Astrocyte (in vitro differentiated cells and primary cell): ENCODE results near the gene GPI. TPM values are rescaled to one million over a fixed set of nuclear protein-coding genes. Genes with fewer than 3 reads are reported as not detected.

ENCODE experiments used
- DNase-seq: peaks from one replicate; pipeline ENCODE4 v3.0.0-alpha.2; 2010; ENCODE audit warnings: low read depth
- FAIRE-seq: peaks from 2 replicates; lab custom pipeline; 2011; peaks lifted over from hg19 to GRCh38; lab: Jason Lieb, UNC
- H2AFZ ChIP-seq: 2 replicates; pipeline ENCODE4 v1.6.0; 2012; ENCODE audit warnings: low read depth, low read length, inconsistent platforms
- H3K27ac ChIP-seq: 2 replicates; pipeline ENCODE4 v1.5.1; 2011; ENCODE audit warnings: low read depth, low read length, inconsistent platforms
- H3K27me3 ChIP-seq: 2 replicates; pipeline ENCODE4 v1.6.0; 2011; ENCODE audit warnings: low read length, inconsistent platforms; ENCODE audit not compliant: insufficient read depth
- H3K36me3 ChIP-seq: 2 replicates; pipeline ENCODE4 v1.5.1; 2011; ENCODE audit warnings: low read length, inconsistent platforms; ENCODE audit not compliant: insufficient read depth
- H3K4me1 ChIP-seq: 2 replicates; pipeline ENCODE4 v1.5.1; 2011; ENCODE audit warnings: low read length, inconsistent platforms; ENCODE audit not compliant: insufficient read depth
- H3K4me2 ChIP-seq: 2 replicates; pipeline ENCODE4 v1.6.0; 2012; ENCODE audit warnings: low read length, inconsistent platforms
- H3K4me3 ChIP-seq: 2 replicates; pipeline ENCODE4 v1.5.1; 2011; ENCODE audit warnings: low read depth, mild to moderate bottlenecking, low read length, inconsistent platforms; ENCODE audit not compliant: insufficient read depth
- H3K79me2 ChIP-seq: 2 replicates; pipeline ENCODE4 v1.6.0; 2012; ENCODE audit warnings: mild to moderate bottlenecking, low read length, inconsistent platforms; ENCODE audit not compliant: insufficient read depth
- H3K9ac ChIP-seq: 2 replicates; pipeline ENCODE4 v1.6.0; 2012; ENCODE audit warnings: mild to moderate bottlenecking, low read length, inconsistent platforms
- H3K9me3 ChIP-seq: 2 replicates; pipeline ENCODE4 v1.5.1; 2012; ENCODE audit warnings: low read depth, mild to moderate bottlenecking, low read length, inconsistent platforms; ENCODE audit not compliant: insufficient read depth
- H4K20me1 ChIP-seq: 2 replicates; pipeline ENCODE4 v1.6.0; 2012; ENCODE audit warnings: low read length, inconsistent platforms; ENCODE audit not compliant: insufficient read depth
- H3K27ac Mint-ChIP-seq: one replicate; pipeline ENCODE4 v1.8.0; 2021; ENCODE audit warnings: mild to moderate bottlenecking, mixed read lengths; ENCODE audit not compliant: unreplicated experiment
- H3K27me3 Mint-ChIP-seq: one replicate; pipeline ENCODE4 v1.8.0; 2021; ENCODE audit warnings: low read depth, mixed read lengths; ENCODE audit not compliant: unreplicated experiment
- H3K36me3 Mint-ChIP-seq: one replicate; pipeline ENCODE4 v1.8.0; 2021; ENCODE audit warnings: low read depth, mixed read lengths; ENCODE audit not compliant: unreplicated experiment
- H3K4me1 Mint-ChIP-seq: one replicate; pipeline ENCODE4 v1.8.0; 2021; ENCODE audit warnings: low read depth, mixed read lengths; ENCODE audit not compliant: unreplicated experiment
- H3K4me3 Mint-ChIP-seq: one replicate; pipeline ENCODE4 v1.8.0; 2021; ENCODE audit warnings: mild to moderate bottlenecking, moderate library complexity, mixed read lengths; ENCODE audit not compliant: unreplicated experiment
- H3K9me3 Mint-ChIP-seq: one replicate; pipeline ENCODE4 v1.8.0; 2021; ENCODE audit warnings: mild to moderate bottlenecking, mixed read lengths; ENCODE audit not compliant: unreplicated experiment
- CTCF ChIP-seq: IDR thresholded peaks from 2 replicates; pipeline ENCODE4 v1.5.1; 2011; ENCODE audit warnings: low read depth, mild to moderate bottlenecking, inconsistent platforms, low read length, moderate library complexity; ENCODE audit not compliant: insufficient read depth
- EZH2 ChIP-seq: IDR thresholded peaks from 2 replicates; pipeline ENCODE4 v1.6.1; 2012; ENCODE audit warnings: mild to moderate bottlenecking, low read length, inconsistent platforms; ENCODE audit not compliant: insufficient read depth
- total RNA-seq: library from RNA; stranded (reverse); gene quantifications from 2 replicates; pipeline ENCODE4 v1.2.1, GENCODE V29; 2021

The GPI gene
- total RNA-seq, 1 donor from 2014 or later, result 249 TPM

GRCh38 chr19:34348899-34349487 is 16.0 kb upstream of the GPI start:
- no peak for FAIRE-seq

DNA sequence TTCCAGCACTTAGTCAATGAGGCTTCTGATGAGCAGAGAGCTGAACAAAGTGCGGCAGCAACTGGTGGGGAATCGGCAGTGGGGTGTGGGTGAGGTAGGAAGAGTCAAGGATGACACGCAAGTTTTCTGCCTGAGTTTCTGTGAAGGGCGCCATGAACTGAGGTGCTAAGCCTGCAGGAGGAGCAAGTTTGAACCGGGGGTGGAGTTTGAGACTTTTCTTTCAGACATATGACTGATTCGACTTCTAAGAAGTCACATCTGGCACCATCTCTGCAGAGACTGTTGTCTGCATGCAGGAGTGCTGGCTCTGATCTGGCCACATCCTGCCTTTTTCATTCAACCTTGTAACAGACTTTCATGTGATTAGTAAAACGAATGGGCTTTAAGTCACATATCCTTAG is 14.8 kb upstream of the GPI start:
- Histone ChIP-seq H2AFZ (no peak overlapping the region), H3K79me2 (peaks cover 6% of the 10 kb centered on the region), H3K4me1 (no peaks in the 10 kb centered on the region), H3K9ac (no peak overlapping the region), H3K36me3 (peaks cover 8% of the 10 kb centered on the region), H4K20me1 (peaks cover 26% of the 10 kb centered on the region), H3K27ac (no peak overlapping the region), H3K9me3 (no peaks in the 10 kb centered on the region), H3K27me3 (no peaks in the 10 kb centered on the region), H3K4me2 (no peak overlapping the region), H3K4me3 (no peak overlapping the region)
- Mint-ChIP-seq H3K4me3 (no peak overlapping the region), H3K27ac (peak overlapping the region; percentile 21), H3K36me3 (peaks cover 15% of the 10 kb centered on the region), H3K9me3 (peaks cover 1% of the 10 kb centered on the region), H3K27me3 (no peaks in the 10 kb centered on the region), H3K4me1 (peaks cover 5% of the 10 kb centered on the region)
- FAIRE-seq (no peak), DNase-seq (no peak)
- no peak for TF ChIP-seq EZH2
- TF ChIP-seq CTCF, result no peak

More at GRCh38 chr19:34348899-34349487, 16.0 kb upstream of the GPI start:
- Histone ChIP-seq H3K4me2 (no peak overlapping the region), H3K4me1 (no peaks in the 10 kb centered on the region), H3K79me2 (peaks cover 6% of the 10 kb centered on the region), H3K9me3 (no peaks in the 10 kb centered on the region), H3K4me3 (no peak overlapping the region), H4K20me1 (peaks cover 27% of the 10 kb centered on the region), H3K27me3 (no peaks in the 10 kb centered on the region), H2AFZ (no peak overlapping the region), H3K27ac (no peak overlapping the region), H3K36me3 (peaks cover 10% of the 10 kb centered on the region), H3K9ac (no peak overlapping the region)
- TF ChIP-seq EZH2, result no peak
- no peak for TF ChIP-seq CTCF
- no peak overlapping the region for H3K27ac Mint-ChIP-seq
- H3K4me3 Mint-ChIP-seq, result no peak overlapping the region
- peaks cover 11% of the 10 kb centered on the region for H3K36me3 Mint-ChIP-seq
- peaks cover 1% of the 10 kb centered on the region for H3K9me3 Mint-ChIP-seq
- no peaks in the 10 kb centered on the region for H3K27me3 Mint-ChIP-seq
- DNase-seq, result no peak
- peaks cover 5% of the 10 kb centered on the region for H3K4me1 Mint-ChIP-seq

DNA sequence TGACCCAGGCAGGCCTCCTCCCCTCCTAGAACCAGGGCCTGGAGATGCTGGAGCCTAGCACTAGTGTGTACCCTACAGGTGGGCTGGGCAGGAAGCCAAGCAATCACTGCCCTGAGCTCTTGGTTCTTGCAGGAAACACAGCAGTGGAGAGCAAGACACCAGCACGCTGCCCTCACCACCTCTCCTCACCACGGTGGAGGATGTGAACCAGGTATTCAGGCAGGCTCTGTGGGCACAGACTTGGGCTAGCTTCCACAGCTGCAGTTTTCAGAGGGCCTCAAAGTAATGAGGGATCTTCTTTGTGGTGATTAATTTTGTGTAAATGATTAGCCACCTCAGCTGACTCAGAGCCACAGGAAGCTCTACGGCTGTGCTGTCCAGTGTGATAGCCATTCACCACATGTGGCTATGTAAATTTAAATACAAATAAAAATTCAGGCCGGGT is 13.6 kb upstream of the GPI start:
- Histone ChIP-seq H3K36me3 (peaks cover 7% of the 10 kb centered on the region), H3K9ac (no peak overlapping the region), H3K4me2 (no peak overlapping the region), H4K20me1 (peaks cover 16% of the 10 kb centered on the region), H3K4me1 (no peaks in the 10 kb centered on the region), H3K4me3 (no peak overlapping the region), H3K79me2 (peaks cover 6% of the 10 kb centered on the region), H3K27ac (no peak overlapping the region), H3K9me3 (no peaks in the 10 kb centered on the region), H3K27me3 (no peaks in the 10 kb centered on the region), H2AFZ (no peak overlapping the region)
- H3K27me3 Mint-ChIP-seq, result no peaks in the 10 kb centered on the region
- DNase-seq (no peak), FAIRE-seq (no peak)
- H3K27ac Mint-ChIP-seq, result no peak overlapping the region
- peaks cover 5% of the 10 kb centered on the region for H3K4me1 Mint-ChIP-seq
- H3K9me3 Mint-ChIP-seq, result no peaks in the 10 kb centered on the region
- H3K4me3 Mint-ChIP-seq, result no peak overlapping the region
- TF ChIP-seq CTCF (no peak), EZH2 (no peak)
- peaks cover 15% of the 10 kb centered on the region for H3K36me3 Mint-ChIP-seq
